ENCODE data around the gene ADGRL3.

Gene ADGRL3

GRCh38 chr4:61300266-61300844 lies 100.2 kb downstream of the ADGRL3 start:
- H4K91ac ChIP-seq (ENCODE audit: low read depth, low read length), result no peak overlapping the region
- no peak overlapping the region for H3K9ac ChIP-seq (ENCODE audit: low read length)
- no peaks in the 10 kb centered on the region for H3K79me2 ChIP-seq (ENCODE audit: control insufficient read depth, insufficient read depth, low read length, poor library complexity)
- H2AK5ac ChIP-seq (ENCODE audit: low read length), result no peak overlapping the region
- no peak overlapping the region for H2BK5ac ChIP-seq (ENCODE audit: low read depth, low read length, poor library complexity)
- no peak overlapping the region for H3K4me3 ChIP-seq (ENCODE audit: low read depth, low read length)
- H2AFZ ChIP-seq (ENCODE audit: insufficient read depth, low read length, poor library complexity), result no peak overlapping the region
- no peak for DNase-seq
- no peak overlapping the region for H3K4ac ChIP-seq (ENCODE audit: low read depth, low read length)
- no CpG with 5 or more reads among the region's 2 CpGs for WGBS (ENCODE audit: extremely low coverage, insufficient coverage, insufficient read length)
- H3K9me3 ChIP-seq (ENCODE audit: insufficient read depth, low read depth, low read length), result no peaks in the 10 kb centered on the region
- H2BK120ac ChIP-seq (ENCODE audit: insufficient read depth, low read length, poor library complexity), result no peak overlapping the region
- H2BK12ac ChIP-seq (ENCODE audit: low read length), result no peak overlapping the region
- H3K27me3 ChIP-seq (ENCODE audit: insufficient read depth, low read length), result no peaks in the 10 kb centered on the region
- no peak overlapping the region for H4K8ac ChIP-seq (ENCODE audit: low read depth, low read length)
- H4K12ac ChIP-seq (ENCODE audit: low read depth, low read length), result no peak overlapping the region
- H3K4me2 ChIP-seq (ENCODE audit: low read length), result no peak overlapping the region
- no peak overlapping the region for H3K18ac ChIP-seq (ENCODE audit: low read length)
- H3K23ac ChIP-seq (ENCODE audit: low read length), result no peak overlapping the region
- no peaks in the 10 kb centered on the region for H3K36me3 ChIP-seq (ENCODE audit: control insufficient read depth in 1 of 2, insufficient read depth in 2 of 2, low read length in 2 of 2)
- no peaks in the 10 kb centered on the region for H3K79me1 ChIP-seq (ENCODE audit: low read length)
- no peak overlapping the region for H3K27ac ChIP-seq (ENCODE audit: low read depth, low read length)
- H3K4me1 ChIP-seq (ENCODE audit: control insufficient read depth in 1 of 2, insufficient read depth in 2 of 2, low read length in 2 of 2), result no peaks in the 10 kb centered on the region
- no peak overlapping the region for H3K14ac ChIP-seq (ENCODE audit: low read length)

- no peak overlapping the region for H3K14ac ChIP-seq (ENCODE audit: low read length)
- no peaks in the 10 kb centered on the region for H3K79me2 ChIP-seq (ENCODE audit: control insufficient read depth, insufficient read depth, low read length, poor library complexity)
- H3K23ac ChIP-seq (ENCODE audit: low read length), result no peak overlapping the region
- H2BK5ac ChIP-seq (ENCODE audit: low read depth, low read length, poor library complexity), result no peak overlapping the region
- no peaks in the 10 kb centered on the region for H3K36me3 ChIP-seq (ENCODE audit: control insufficient read depth in 1 of 2, insufficient read depth in 2 of 2, low read length in 2 of 2)
- no peak overlapping the region for H3K27ac ChIP-seq (ENCODE audit: low read depth, low read length)
- no peaks in the 10 kb centered on the region for H3K79me1 ChIP-seq (ENCODE audit: low read length)
- H3K4me1 ChIP-seq (ENCODE audit: control insufficient read depth in 1 of 2, insufficient read depth in 2 of 2, low read length in 2 of 2), result no peaks in the 10 kb centered on the region
- no peaks in the 10 kb centered on the region for H3K9me3 ChIP-seq (ENCODE audit: insufficient read depth, low read depth, low read length)
- H4K12ac ChIP-seq (ENCODE audit: low read depth, low read length), result no peak overlapping the region
- no peak overlapping the region for H2AFZ ChIP-seq (ENCODE audit: insufficient read depth, low read length, poor library complexity)
- no peak for DNase-seq
- H2AK5ac ChIP-seq (ENCODE audit: low read length), result no peak overlapping the region
- H3K9ac ChIP-seq (ENCODE audit: low read length), result no peak overlapping the region
- H3K4me2 ChIP-seq (ENCODE audit: low read length), result no peak overlapping the region
- H4K91ac ChIP-seq (ENCODE audit: low read depth, low read length), result no peak overlapping the region
- no peak overlapping the region for H3K4me3 ChIP-seq (ENCODE audit: low read depth, low read length)
- H4K8ac ChIP-seq (ENCODE audit: low read depth, low read length), result no peak overlapping the region
- H2BK120ac ChIP-seq (ENCODE audit: insufficient read depth, low read length, poor library complexity), result no peak overlapping the region
- no peak overlapping the region for H3K18ac ChIP-seq (ENCODE audit: low read length)
- no peak overlapping the region for H3K4ac ChIP-seq (ENCODE audit: low read depth, low read length)
- WGBS (ENCODE audit: extremely low coverage, insufficient coverage, insufficient read length), result no CpG with 5 or more reads among the region's 3 CpGs
- no peaks in the 10 kb centered on the region for H3K27me3 ChIP-seq (ENCODE audit: insufficient read depth, low read length)
- H2BK12ac ChIP-seq (ENCODE audit: low read length), result no peak overlapping the region
These were observed 101.1 kb downstream of the ADGRL3 start for GRCh38 chr4:61301271-61301670.

DNA sequence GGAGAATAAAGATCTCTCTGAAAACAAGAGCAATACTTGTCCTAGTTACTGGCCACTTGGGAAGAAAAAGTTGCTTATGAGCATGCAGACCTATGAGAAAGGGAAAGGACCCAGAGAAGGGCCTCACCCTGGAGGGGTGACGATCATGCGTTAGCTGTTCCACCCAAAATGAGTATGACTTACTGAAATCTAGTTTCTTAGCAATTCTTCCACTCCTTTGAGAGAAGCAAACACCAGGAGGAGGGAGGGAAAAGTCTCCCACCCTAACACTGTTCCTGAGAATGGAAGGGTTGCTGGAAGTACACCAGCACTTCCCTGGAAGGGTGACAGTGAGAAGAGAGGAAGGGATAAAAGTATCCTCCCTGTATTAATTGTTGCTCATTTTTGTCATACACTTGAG lies 107.9 kb downstream of the ADGRL3 start:
- DNase-seq, result no peak

DNA sequence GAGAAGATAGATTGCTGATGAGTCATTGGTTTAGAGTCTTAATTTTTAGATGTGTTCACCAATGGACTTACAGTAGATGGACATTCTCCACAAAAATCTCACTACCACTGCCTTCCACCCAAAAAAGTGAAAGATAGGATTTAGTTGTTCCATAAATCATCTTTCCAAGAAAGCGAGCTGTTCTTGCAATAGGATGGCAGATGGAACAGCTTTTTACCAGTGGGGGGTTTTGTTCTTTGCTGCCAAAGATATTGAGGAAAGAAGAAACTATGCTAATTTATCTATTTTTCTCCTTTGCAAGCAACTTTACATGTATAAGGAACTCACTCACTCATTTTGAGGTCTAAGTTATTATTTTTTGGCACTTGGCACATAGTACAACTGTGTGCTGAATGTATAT lies 109.5 kb downstream of the ADGRL3 start:
- Histone ChIP-seq H4K12ac (ENCODE audit: low read depth, low read length) (no peak overlapping the region), H3K9ac (ENCODE audit: low read length) (no peak overlapping the region), H2AK5ac (ENCODE audit: low read length) (no peak overlapping the region), H2BK5ac (ENCODE audit: low read depth, low read length, poor library complexity) (no peak overlapping the region), H4K91ac (ENCODE audit: low read depth, low read length) (no peak overlapping the region), H2BK12ac (ENCODE audit: low read length) (no peak overlapping the region), H3K79me1 (ENCODE audit: low read length) (no peaks in the 10 kb centered on the region), H3K14ac (ENCODE audit: low read length) (no peak overlapping the region), H3K4me2 (ENCODE audit: low read length) (no peak overlapping the region), H3K79me2 (ENCODE audit: control insufficient read depth, insufficient read depth, low read length, poor library complexity) (no peaks in the 10 kb centered on the region), H3K27me3 (ENCODE audit: insufficient read depth, low read length) (no peaks in the 10 kb centered on the region), H2BK120ac (ENCODE audit: insufficient read depth, low read length, poor library complexity) (no peak overlapping the region), H3K9me3 (ENCODE audit: insufficient read depth, low read depth, low read length) (no peaks in the 10 kb centered on the region), H4K8ac (ENCODE audit: low read depth, low read length) (no peak overlapping the region), H3K36me3 (ENCODE audit: control insufficient read depth in 1 of 2, insufficient read depth in 2 of 2, low read length in 2 of 2) (no peaks in the 10 kb centered on the region), H3K4me3 (ENCODE audit: low read depth, low read length) (no peak overlapping the region), H3K27ac (ENCODE audit: low read depth, low read length) (no peak overlapping the region), H3K4ac (ENCODE audit: low read depth, low read length) (no peak overlapping the region), H3K23ac (ENCODE audit: low read length) (no peak overlapping the region), H3K18ac (ENCODE audit: low read length) (no peak overlapping the region), H2AFZ (ENCODE audit: insufficient read depth, low read length, poor library complexity) (no peak overlapping the region), H3K4me1 (ENCODE audit: control insufficient read depth in 1 of 2, insufficient read depth in 2 of 2, low read length in 2 of 2) (no peaks in the 10 kb centered on the region)
- no CpG with 5 or more reads among the region's 1 CpG for WGBS (ENCODE audit: extremely low coverage, insufficient coverage, insufficient read length)
- no peak for DNase-seq

More for the DNA sequence above, 107.9 kb downstream of the ADGRL3 start:
- no peak overlapping the region for H3K27ac ChIP-seq (ENCODE audit: low read depth, low read length)
- H2AK5ac ChIP-seq (ENCODE audit: low read length), result no peak overlapping the region
- H3K9me3 ChIP-seq (ENCODE audit: insufficient read depth, low read depth, low read length), result no peaks in the 10 kb centered on the region
- H3K14ac ChIP-seq (ENCODE audit: low read length), result no peak overlapping the region
- no peaks in the 10 kb centered on the region for H3K27me3 ChIP-seq (ENCODE audit: insufficient read depth, low read length)
- H3K18ac ChIP-seq (ENCODE audit: low read length), result no peak overlapping the region
- H2BK120ac ChIP-seq (ENCODE audit: insufficient read depth, low read length, poor library complexity), result no peak overlapping the region
- no peak overlapping the region for H3K4me2 ChIP-seq (ENCODE audit: low read length)
- no peak overlapping the region for H4K12ac ChIP-seq (ENCODE audit: low read depth, low read length)
- whole genome bisulfite sequencing (ENCODE audit: extremely low coverage, insufficient coverage, insufficient read length), result no CpG with 5 or more reads among the region's 2 CpGs
- no peaks in the 10 kb centered on the region for H3K4me1 ChIP-seq (ENCODE audit: control insufficient read depth in 1 of 2, insufficient read depth in 2 of 2, low read length in 2 of 2)
- no peaks in the 10 kb centered on the region for H3K36me3 ChIP-seq (ENCODE audit: control insufficient read depth in 1 of 2, insufficient read depth in 2 of 2, low read length in 2 of 2)
- H3K23ac ChIP-seq (ENCODE audit: low read length), result no peak overlapping the region
- no peaks in the 10 kb centered on the region for H3K79me2 ChIP-seq (ENCODE audit: control insufficient read depth, insufficient read depth, low read length, poor library complexity)
- no peak overlapping the region for H2BK12ac ChIP-seq (ENCODE audit: low read length)
- no peak overlapping the region for H4K8ac ChIP-seq (ENCODE audit: low read depth, low read length)
- no peak overlapping the region for H3K9ac ChIP-seq (ENCODE audit: low read length)
- H3K4me3 ChIP-seq (ENCODE audit: low read depth, low read length), result no peak overlapping the region
- no peaks in the 10 kb centered on the region for H3K79me1 ChIP-seq (ENCODE audit: low read length)
- H2AFZ ChIP-seq (ENCODE audit: insufficient read depth, low read length, poor library complexity), result no peak overlapping the region
- H3K4ac ChIP-seq (ENCODE audit: low read depth, low read length), result no peak overlapping the region
- H2BK5ac ChIP-seq (ENCODE audit: low read depth, low read length, poor library complexity), result no peak overlapping the region
- H4K91ac ChIP-seq (ENCODE audit: low read depth, low read length), result no peak overlapping the region

Data from trophoblast cell (in vitro differentiated cells and primary cell).